Measurements from ENCODE around the gene SELENOO.

The SELENOO gene

DNA sequence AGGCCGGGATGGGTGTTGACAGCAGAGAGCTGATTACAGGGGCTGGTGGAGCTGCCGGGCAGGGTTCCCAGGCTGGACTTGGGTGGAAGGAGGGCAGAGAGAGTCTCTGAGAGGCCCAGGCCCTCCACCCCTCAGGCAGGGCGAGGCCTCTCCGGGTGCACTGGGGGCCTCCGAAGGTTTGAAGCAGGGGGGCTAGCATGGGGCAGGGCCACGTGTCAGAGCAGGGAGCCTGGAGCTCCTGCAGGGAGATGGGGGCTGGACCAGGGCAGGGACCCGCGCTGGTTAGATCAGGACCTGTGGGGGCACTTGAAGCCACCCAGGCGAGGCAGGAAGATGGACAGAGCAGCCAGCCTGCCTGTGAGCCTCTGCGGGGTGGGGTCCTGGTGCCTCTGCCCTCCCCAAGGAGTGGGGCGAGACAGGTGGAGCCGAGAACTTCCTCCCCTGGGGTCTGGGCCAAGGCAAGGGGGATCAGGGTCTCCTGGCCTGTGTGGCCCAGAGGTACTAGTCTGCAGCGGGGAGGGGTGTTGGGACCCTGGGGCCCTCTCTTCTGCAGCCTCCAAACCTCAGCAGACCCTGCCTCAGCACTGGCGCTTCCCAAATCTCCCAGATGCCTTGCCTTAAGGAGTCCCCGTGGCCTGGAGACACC lies 29.4 kb upstream of the SELENOO start:
- DNase-seq (ENCODE audit: low read depth in 3 of 3): no peak

DNA sequence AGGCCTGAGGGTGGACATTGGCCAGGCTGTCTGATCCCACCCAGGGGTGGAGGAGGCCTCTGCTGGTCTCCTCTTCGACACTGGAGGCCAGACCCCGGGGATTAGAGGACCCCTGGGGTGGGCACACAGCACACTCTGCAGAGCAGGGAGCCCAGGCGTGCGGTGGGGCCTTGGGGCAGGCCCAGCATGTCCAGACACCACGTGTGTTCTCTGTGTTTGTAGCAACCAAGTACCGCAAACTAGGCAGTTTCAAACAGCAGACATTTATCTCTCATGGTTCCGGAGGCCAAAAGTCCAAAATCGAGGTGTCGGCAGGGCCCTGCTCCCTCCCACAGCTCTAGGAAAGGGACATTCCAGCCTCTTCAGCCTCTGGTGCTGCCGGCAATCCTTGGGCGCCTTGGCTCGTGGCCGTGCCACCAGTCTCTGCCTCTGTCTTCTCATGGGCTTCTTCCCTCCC lies 28.8 kb upstream of the SELENOO start:
- DNase-seq (ENCODE audit: low read depth in 3 of 3): no peak

DNA sequence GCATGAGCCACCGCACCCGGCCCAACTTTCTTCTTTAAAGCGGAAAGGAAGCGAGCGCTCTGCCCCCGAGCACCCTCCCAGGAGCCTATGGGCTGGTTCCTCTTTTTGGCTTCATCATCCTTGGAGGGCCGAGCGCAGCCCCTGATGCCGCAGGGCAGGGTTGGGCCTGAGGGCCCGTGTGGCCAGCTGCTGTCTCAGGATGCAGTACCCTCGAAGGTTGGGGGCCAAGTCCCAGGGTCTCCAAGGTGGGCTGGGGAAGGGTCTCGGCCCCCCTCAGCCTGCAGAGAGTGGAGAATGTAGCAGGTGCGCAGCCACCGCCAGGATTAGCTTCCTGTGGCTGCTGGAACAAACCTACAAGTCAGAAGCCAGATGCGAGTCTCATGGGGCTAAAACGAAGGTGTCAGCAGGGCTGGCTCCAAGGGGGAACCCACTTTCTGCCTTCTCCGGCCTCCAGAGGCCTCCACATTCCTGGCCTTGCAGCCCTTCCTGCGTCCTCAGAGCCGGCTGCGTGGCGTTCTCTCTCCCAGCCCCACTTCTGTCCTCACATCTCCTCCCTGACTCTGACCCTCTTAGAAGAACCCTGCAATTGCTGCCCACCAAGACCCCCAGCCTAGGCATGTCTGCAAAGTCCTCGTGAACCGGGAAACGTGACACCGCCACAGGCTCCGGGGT lies 27.4 kb upstream of the SELENOO start:
- no peak for DNase-seq (ENCODE audit: low read depth in 3 of 3)

GRCh38 chr22:50173983-50174355 lies 26.8 kb upstream of the SELENOO start:
- DNase-seq (ENCODE audit: low read depth in 3 of 3): no peak

DNA sequence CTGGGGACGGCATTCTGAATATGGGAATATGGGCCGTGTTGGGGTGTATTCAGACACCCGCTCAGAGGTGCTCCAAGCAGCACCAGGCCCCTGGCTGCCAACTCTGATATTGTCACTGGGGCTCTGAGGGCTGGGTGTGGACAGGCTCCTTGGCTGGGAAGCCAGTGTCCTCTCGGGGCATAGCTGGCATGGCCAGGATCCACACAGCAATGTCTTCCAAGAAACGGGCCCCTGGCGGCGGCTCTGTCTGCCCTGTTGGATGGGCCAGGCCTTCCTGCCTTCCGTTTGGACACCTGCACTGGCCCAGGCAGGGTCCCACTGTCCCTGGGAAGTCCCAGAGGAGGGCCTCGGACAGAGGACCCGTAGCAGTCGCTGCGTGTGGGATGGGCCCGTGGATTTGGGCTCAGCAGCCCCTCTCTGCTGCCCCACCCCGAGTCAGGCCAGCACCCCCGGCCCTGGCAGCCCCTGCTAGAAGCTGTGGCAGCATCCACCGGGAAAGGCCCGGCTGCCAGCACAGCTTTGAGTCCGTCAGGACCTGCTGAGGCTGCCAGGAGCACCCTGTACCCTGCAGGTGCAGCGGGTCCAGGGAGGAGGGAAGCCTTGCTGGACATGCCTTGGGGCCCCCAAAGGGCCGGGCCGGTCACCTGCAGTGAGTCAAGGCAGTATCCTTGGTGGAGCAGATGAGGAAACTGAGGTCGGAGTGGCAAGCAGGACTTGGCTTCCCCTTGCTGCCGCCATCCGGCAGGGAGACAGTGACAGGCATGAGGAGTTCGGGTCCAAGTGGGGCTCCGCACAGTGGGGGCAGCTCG lies 26.2 kb upstream of the SELENOO start:
- no peak for DNase-seq (ENCODE audit: low read depth in 3 of 3)

DNA sequence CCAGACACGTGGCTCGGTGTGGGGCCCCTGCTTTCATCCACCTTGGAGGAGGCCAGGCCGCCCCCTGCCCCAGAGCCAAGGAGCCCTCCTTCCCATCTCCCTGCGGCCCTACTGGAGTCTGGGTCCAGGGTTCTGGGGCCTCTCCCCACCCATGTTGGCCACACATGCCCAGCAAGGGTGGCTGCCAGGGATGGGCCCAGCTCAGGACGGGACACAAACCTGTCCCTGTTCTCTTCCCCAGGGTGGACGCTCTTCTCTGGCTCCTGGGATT lies 25.7 kb upstream of the SELENOO start:
- no peak for DNase-seq (ENCODE audit: low read depth in 3 of 3)

- DNase-seq (ENCODE audit: low read depth in 3 of 3): no peak
Observed at GRCh38 chr22:50175921-50176849, 24.6 kb upstream of the SELENOO start.

GRCh38 chr22:50176850-50177536 lies 23.8 kb upstream of the SELENOO start:
- no peak for DNase-seq (ENCODE audit: low read depth in 3 of 3)

DNA sequence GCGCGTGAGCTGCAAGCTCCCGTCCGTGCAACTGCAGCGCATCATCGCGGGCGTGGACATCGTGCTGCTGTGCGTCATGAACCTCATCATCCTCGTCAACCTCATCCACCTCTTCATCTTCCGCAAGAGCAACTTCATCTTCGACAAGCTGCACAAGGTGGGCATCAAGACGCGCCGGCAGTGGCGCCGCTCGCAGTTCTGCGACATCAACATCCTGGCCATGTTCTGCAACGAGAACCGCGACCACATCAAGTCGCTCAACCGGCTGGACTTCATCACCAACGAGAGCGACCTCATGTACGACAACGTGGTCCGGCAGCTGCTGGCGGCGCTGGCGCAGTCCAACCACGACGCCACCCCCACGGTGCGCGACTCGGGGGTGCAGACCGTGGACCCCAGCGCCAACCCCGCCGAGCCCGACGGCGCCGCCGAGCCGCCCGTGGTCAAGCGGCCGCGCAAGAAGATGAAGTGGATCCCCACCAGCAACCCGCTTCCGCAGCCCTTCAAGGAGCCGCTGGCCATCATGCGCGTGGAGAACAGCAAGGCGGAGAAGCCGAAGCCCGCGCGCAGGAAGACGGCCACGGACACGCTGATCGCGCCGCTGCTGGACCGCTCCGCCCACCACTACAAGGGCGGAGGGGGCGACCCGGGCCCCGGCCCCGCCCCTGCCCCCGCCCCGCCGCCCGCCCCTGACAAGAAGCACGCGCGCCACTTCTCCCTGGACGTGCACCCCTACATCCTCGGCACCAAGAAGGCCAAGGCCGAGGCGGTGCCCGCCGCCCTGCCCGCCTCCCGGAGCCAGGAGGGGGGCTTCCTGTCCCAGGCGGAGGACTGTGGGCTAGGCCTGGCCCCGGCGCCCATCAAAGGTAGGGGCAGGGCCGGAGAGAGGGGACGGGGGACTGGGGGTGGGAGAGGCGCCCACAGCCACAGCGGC lies 23.0 kb upstream of the SELENOO start:
- DNase-seq (ENCODE audit: low read depth in 3 of 3): no peak

DNA sequence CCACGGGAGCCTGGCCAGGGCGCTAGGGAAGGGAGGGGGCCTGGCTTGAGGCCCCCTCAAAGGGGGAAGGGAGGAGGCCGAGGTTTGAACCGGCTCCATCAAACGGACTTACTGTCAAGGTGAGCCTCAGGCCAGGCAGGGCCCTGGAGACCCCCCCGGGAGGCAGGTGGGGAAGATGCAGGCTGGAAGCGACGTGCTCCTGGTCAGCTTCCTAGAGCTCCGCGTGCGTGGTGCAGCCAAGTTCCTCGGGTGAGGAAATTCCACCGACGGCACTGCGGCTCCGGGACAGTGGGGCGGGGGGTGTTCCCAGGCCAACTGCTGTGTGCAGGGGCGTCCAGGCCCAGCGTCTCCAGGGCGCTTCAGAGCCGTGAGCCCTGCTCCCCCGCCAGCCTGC lies 22.3 kb upstream of the SELENOO start:
- DNase-seq (ENCODE audit: low read depth in 3 of 3): no peak

- DNase-seq (ENCODE audit: low read depth in 3 of 3): no peak
Observed at GRCh38 chr22:50178871-50179869, 21.6 kb upstream of the SELENOO start.

- no peak for DNase-seq (ENCODE audit: low read depth in 3 of 3)
Observed at GRCh38 chr22:50179937-50180726, 20.7 kb upstream of the SELENOO start.

GRCh38 chr22:50180727-50181521 lies 19.9 kb upstream of the SELENOO start:
- DNase-seq (ENCODE audit: low read depth in 3 of 3): no peak

- no peak for DNase-seq (ENCODE audit: low read depth in 3 of 3)
Observed at GRCh38 chr22:50182176-50183081, 18.4 kb upstream of the SELENOO start.

DNA sequence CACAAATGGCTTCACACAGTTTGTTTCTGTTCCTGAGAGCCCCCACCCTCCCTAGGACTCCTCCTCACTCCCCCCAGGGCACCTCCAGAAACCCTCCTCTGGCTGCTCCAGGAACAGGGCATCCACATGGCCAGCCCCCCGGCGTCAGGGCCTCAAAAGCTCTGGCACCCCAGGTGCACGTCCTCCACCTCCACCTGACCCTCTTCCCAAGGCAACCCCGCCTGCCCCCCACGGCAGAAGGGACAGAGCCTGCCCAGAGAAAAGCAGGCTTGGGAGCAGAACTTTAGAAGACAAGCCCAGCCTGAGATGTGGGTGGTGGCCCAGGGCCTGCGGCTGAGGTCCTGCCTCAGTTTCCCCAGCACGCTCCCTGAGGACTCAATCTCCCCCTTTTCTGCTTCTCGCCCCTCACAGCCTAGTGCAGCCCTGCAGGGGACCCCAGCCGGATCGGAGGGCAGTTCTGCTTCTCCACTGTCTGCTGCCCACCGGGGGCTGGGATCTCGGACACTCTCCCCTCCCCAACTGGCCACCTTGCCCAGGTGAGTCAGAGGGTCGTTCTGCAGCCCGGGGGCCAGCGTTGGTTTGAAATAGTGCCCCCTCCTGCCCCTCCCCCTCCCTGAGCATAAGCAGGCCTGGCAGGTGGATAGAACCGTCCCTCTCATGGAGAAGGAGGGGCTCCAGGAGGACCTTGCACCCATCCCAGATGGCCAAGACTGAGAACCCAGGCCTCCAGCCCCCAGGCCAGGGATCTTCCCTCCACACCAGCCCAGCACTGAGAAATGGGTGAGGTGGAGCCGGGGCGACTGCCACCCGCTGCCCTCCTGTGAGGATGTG lies 17.5 kb upstream of the SELENOO start:
- no peak for DNase-seq (ENCODE audit: low read depth in 3 of 3)

All from stimulated activated CD4-positive, alpha-beta T cell treated with anti-CD3 and anti-CD28 coated beads, TNF-alpha, amount 100 ng/mL, for 24 hours (primary cell).